NCI-H2227 treated with DMSO at 0.1 percent for 48 hours (cell line): Measurements from ENCODE around the gene POMC.
"Not testable (repeated sequence)": the region's sequence is repeated elsewhere in the genome, so short reads cannot be mapped to it uniquely, and the experiment has no call there.

ENCODE experiments used
- DNase-seq: peaks from one replicate; lab custom pipeline; 2025; lab: John Stamatoyannopoulos, UW

Gene POMC

DNA sequence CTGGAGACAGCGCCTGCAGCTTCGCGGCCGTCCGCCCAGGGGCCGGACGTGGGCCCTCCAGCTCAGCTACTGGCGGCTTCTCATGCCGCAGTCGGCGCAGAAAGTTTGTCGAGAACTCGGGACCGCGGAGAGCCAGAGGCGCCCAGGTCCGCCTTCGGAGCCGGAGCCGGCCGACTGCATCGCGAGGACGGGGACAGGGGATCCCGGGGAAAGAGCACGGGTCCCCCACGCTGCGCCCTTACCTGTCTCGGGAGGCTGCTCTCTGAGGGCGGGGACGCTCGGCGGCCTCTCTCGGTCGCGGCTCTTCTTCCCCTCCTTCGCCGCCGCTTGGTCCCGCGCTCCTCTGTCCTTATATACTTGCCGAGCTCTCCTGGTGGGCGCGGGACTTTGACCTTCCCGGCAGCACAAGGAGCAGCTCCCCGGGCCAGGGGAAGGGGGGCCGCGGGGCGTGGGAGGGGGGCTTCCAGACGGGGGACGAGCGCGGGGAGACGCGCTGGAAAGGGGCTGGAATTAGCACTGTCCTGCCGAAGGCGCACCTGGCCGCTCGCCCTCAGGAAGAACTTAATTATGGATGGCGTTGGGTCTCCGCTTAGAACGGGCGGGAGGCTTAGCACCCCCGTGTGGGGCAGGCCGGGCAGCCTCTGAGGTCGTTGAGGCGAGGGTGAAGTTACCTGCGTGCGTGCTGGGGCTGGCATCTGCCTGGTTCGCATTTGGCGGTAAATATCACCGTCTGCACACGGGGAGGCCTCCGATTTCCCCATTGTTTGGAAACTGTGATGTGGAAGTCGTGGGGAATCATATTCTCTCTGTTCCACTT lies at the start of gene POMC:
Gene POMC (minus strand): TSS at position 325 of the 817 bp plus-strand sequence. CDS start 3,808 bp downstream, outside the sequence.
- DNase-seq, result no peak

GRCh38 chr2:25218100-25218499 lies 49.7 kb upstream of the POMC start:
- DNase-seq, result no peak

- DNase-seq, result no peak
Measured at GRCh38 chr2:25215948-25216679, 47.7 kb upstream of the POMC start.

GRCh38 chr2:25215232-25215631 lies 46.9 kb upstream of the POMC start:
- no peak for DNase-seq

- DNase-seq, result no peak
Measured at GRCh38 chr2:25213229-25213628, 44.8 kb upstream of the POMC start.

- not testable (repeated sequence) for DNase-seq
Measured at GRCh38 chr2:25210923-25211322, 42.5 kb upstream of the POMC start.

- no peak for DNase-seq
Measured at GRCh38 chr2:25207078-25207545, 38.7 kb upstream of the POMC start.

- no peak for DNase-seq
Measured at GRCh38 chr2:25204190-25204838, 35.9 kb upstream of the POMC start.

GRCh38 chr2:25202275-25202674 lies 33.9 kb upstream of the POMC start:
- no peak for DNase-seq

DNA sequence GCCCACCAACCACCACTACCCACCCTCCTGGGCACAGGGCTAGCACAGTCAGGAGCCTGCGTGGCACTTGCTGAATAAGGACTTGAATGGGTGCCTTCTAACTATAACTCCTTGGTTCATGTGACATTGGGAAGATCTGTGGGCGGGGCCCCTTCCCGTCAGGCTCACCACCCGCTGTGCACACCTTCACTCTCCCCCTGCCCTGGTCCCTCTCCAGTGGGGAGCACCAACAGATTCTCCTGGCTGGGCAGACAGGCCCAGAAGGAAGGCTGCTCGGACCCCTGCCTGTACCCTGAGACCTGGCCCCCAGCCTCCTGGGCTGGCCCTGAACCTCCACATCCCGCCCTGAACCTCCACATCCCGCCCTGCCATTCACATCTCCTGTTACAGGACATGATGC lies 33.4 kb upstream of the POMC start:
- DNase-seq, result no peak

DNA sequence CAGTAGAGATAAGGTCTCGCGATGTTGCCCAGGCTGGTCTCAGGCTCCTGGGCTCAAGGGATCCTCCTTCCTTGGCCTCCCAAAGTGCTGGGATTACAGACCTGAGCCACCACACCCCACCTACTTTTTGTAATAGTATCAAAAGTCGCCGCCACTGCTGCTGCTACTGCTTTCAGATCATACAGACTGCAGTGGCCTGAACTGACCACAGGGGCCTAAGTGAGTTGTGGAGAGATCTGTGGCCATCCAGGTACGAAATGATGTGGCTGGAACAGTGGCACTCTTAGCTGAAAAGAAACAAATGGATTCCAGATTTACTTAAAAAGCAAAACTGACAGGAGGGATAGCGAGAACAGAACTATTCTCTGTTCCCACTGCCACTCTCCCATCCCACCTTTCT lies 32.9 kb upstream of the POMC start:
- no peak for DNase-seq

GRCh38 chr2:25198576-25198975 lies 30.2 kb upstream of the POMC start:
- no peak for DNase-seq

- no peak for DNase-seq
Measured at GRCh38 chr2:25198209-25198525, 29.8 kb upstream of the POMC start.

- DNase-seq, result no peak
Measured at GRCh38 chr2:25197336-25198208, 29.2 kb upstream of the POMC start.

- DNase-seq, result no peak
Measured at GRCh38 chr2:25194576-25195122, 26.3 kb upstream of the POMC start.

DNA sequence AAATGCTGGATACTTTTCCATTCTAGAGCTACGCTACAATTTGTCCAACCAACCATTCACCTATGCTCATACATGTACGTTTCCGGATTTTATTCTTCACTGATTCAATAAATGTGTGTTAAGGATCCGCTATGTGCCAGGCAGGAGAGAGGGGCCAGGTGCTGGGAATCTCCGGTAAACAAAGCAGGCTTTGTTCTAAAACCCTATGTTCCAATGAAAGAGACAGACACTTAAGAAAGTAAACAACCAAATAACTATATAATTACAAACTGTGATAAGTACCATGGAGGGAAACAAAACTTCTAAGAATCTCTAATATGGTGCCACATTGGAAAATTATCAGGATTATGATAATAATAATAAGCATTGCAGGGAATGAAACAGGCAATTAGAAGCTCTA lies 22.2 kb upstream of the POMC start:
- DNase-seq, result peak; percentile 57

- no peak for DNase-seq
Measured at GRCh38 chr2:25188405-25188804, 20.0 kb upstream of the POMC start.

GRCh38 chr2:25187729-25188350 lies 19.5 kb upstream of the POMC start:
- DNase-seq, result peak; percentile 47

GRCh38 chr2:25184254-25184653 lies 15.9 kb upstream of the POMC start:
- no peak for DNase-seq

- no peak for DNase-seq
Measured at GRCh38 chr2:25178976-25179375, 10.6 kb upstream of the POMC start.

DNA sequence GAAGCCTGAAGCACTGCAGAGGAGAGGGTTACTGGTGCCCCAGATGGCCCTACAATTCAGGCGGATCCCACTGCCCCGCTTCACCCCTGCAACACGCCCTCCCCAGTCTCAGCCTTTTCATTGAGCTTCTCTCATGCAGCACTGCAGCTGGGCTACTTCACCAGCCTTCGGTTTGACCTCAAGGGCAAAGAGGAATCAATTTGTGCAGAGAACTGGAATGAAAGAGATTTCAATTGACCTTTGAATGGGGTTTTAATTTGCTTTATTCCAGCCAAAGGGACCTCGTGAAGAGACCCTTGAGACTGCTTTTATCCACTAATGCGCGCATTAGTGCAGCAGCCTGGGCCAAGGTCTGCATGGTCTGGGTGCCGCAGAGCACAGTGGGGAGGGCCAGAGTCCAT lies 8.8 kb upstream of the POMC start:
- peak; percentile 32 for DNase-seq
